Measurements from ENCODE around the gene TTC34. TPM values are rescaled to one million over a fixed set of nuclear protein-coding genes. Genes with fewer than 3 reads are reported as not detected.

Gene TTC34
- total and polyA plus RNA-seq, 10 of the 15 experiments (the other 5 are each of a cell fraction or from before 2014, with no cell fraction given), result 0.03 to 0.49 (median 0.05) TPM; not detected in 2

GRCh38 chr1:2610036-2610959 lies 191.2 kb downstream of the TTC34 start:
- no TSS peak for BruUV-seq (replicated peaks)
- H3K9me3 ChIP-seq (replicated peaks; ENCODE audit: control insufficient read depth, insufficient read depth, low read length), result no peaks in the 10 kb centered on the region; the same call in 2 of the 3 replicates
- H3K27ac ChIP-seq (ENCODE audit: control insufficient read depth, insufficient read depth), result no peak overlapping the region
- TF ChIP-seq SUPT20H (IDR thresholded peaks at IDR 0.05; ENCODE audit: borderline replicate concordance, control insufficient read depth, low read depth, low read length), result no peak
- no peak for TF ChIP-seq USF2 (IDR thresholded peaks at IDR 0.05; ENCODE audit: borderline replicate concordance, low read depth, low read length)
- TF ChIP-seq HDGF (IDR thresholded peaks at IDR 0.05), result no peak
- TF ChIP-seq MYC (IDR thresholded peaks at IDR 0.05; ENCODE audit: insufficient read depth, insufficient read length, insufficient replicate concordance, low read length, severe bottlenecking), result no peak
- 44% methylated on average over 21 of the region's 21 CpGs for WGBS (ENCODE audit: insufficient coverage, insufficient replicate concordance, low lambda C conversion rate, missing lambda C conversion rate)
- SMC1A ChIA-PET (ENCODE audit: uncharacterized antibody, unreplicated experiment), result no interaction called here
- no peak overlapping the region for H3K4me3 ChIP-seq
- H3K36me3 ChIP-seq (ENCODE audit: control insufficient read depth in 2 of 2, insufficient read depth in 2 of 2, low read length in 1 of 2), result no peaks in the 10 kb centered on the region
- DNase-seq (ENCODE audit: low read depth, low spot score) (no peak), FAIRE-seq (no peak), ATAC-seq (no peak)
- RAD21 ChIA-PET (ENCODE audit: unreplicated experiment), result no interaction called here
- no peak overlapping the region for H2AFZ ChIP-seq (ENCODE audit: control insufficient read depth, low read depth, low read length)
- H3K27me3 ChIP-seq (replicated peaks in 1 of 2; ENCODE audit: control insufficient read depth in 2 of 2, insufficient read depth in 2 of 2, low read length in 1 of 2), result no peaks in the 10 kb centered on the region
- no peaks in the 10 kb centered on the region for H3K4me1 ChIP-seq (ENCODE audit: control insufficient read depth, insufficient read depth, low read length)
- H3K4me2 ChIP-seq (ENCODE audit: control insufficient read depth, insufficient read depth), result no peak overlapping the region
- intact Hi-C loops (cut with micrococcal nuclease; ENCODE audit: unreplicated experiment), result no loop called here
- CTCF ChIA-PET, result interaction anchor here (0.6 kb wide), 1 partner anchor 251 kb away, joined by 3 read pairs; no protein-coding TSS in a partner anchor
- no peaks in the 10 kb centered on the region for H3K79me2 ChIP-seq (ENCODE audit: control insufficient read depth, insufficient read depth, low read length)
- no peak overlapping the region for H3K9ac ChIP-seq (ENCODE audit: control insufficient read depth, insufficient read depth, low read length)
- in situ Hi-C loops (cut with MboI), result no loop called here
- POLR2A ChIA-PET, result no interaction called here
- no peaks in the 10 kb centered on the region for H4K20me1 ChIP-seq (ENCODE audit: control insufficient read depth, insufficient read depth)

All from GM12878 (cell line).